Neuronal stem cell (in vitro differentiated cells): ENCODE data around the gene APEH.
A peak's percentile ranks its signal among the peaks of the same experiment; 100 is the strongest.

Experiments used
- DNase-seq: peaks from one replicate; pipeline ENCODE4 v3.0.0-alpha.2; 2013; ENCODE audit warnings: low spot score
- H2AFZ ChIP-seq: one replicate; pipeline ENCODE4 v1.6.1; 2013; ENCODE audit warnings: mild to moderate bottlenecking, low read length, inconsistent platforms
- H2AK5ac ChIP-seq: 2 replicates; pipeline ENCODE4 v1.6.1; 2013; ENCODE audit warnings: low read depth, mild to moderate bottlenecking, inconsistent platforms, low read length, moderate library complexity, mixed read lengths
- H2BK120ac ChIP-seq: 2 replicates; pipeline ENCODE4 v1.6.1; 2013; ENCODE audit warnings: low read depth, mild to moderate bottlenecking, inconsistent platforms, low read length, moderate library complexity, mixed read lengths
- H2BK12ac ChIP-seq: one replicate; pipeline ENCODE4 v1.6.1; 2013; ENCODE audit warnings: low read length, inconsistent platforms
- H2BK15ac ChIP-seq: 2 replicates; pipeline ENCODE4 v1.6.1; 2013; ENCODE audit warnings: mild to moderate bottlenecking, low read length, inconsistent platforms, mixed read lengths
- H2BK5ac ChIP-seq: one replicate; pipeline ENCODE4 v1.6.1; 2013; ENCODE audit warnings: inconsistent platforms, mild to moderate bottlenecking, low read length, moderate library complexity
- H3K14ac ChIP-seq: one replicate; pipeline ENCODE4 v1.6.1; 2013; ENCODE audit warnings: low read length, inconsistent platforms
- H3K18ac ChIP-seq: 2 replicates; pipeline ENCODE4 v1.6.1; 2013; ENCODE audit warnings: low read length, inconsistent platforms
- H3K23ac ChIP-seq: 2 replicates; pipeline ENCODE4 v1.6.1; 2013; ENCODE audit warnings: low read depth, mild to moderate bottlenecking, mixed read lengths, low read length, inconsistent platforms; ENCODE audit not compliant: poor library complexity
- H3K27ac ChIP-seq: replicated peaks from 3 replicates; pipeline ENCODE4 v1.5.1; 2013; ENCODE audit warnings: low read length, inconsistent platforms
- H3K27me3 ChIP-seq, 3 experiments: 2 replicates each; pipeline ENCODE4 v1.6.1; 2013; ENCODE audit warnings: low read length in 3 of 3, mild to moderate bottlenecking in 2 of 3, inconsistent platforms in 1 of 3, low read depth in 1 of 3, mixed read lengths in 1 of 3, moderate library complexity in 1 of 3; ENCODE audit not compliant: control insufficient read depth in 3 of 3, insufficient read depth in 3 of 3
- H3K36me3 ChIP-seq, 2 donors: replicated peaks in 1 of 2; 2 replicates each; pipeline ENCODE4 v1.6.1; 2013; ENCODE audit warnings: low read length in 2 of 2; ENCODE audit not compliant: control insufficient read depth in 2 of 2, insufficient read depth in 2 of 2
- H3K4ac ChIP-seq: 2 replicates; pipeline ENCODE4 v1.6.1; 2013; ENCODE audit warnings: inconsistent platforms, mild to moderate bottlenecking, low read length, moderate library complexity
- H3K4me1 ChIP-seq, 2 donors: 1 replicate in 1 of 2; 2 replicates in 1 of 2; pipeline ENCODE4 v1.6.1; 2013; ENCODE audit warnings: low read length in 2 of 2, low read depth in 1 of 2; ENCODE audit not compliant: control insufficient read depth in 2 of 2, insufficient read depth in 1 of 2
- H3K4me2 ChIP-seq: one replicate; pipeline ENCODE4 v1.6.1; 2013; ENCODE audit warnings: mild to moderate bottlenecking, low read length, inconsistent platforms; ENCODE audit not compliant: insufficient read depth, poor library complexity, severe bottlenecking
- H3K4me3 ChIP-seq, 2 donors: 2 replicates each; pipeline ENCODE4 v1.5.1; 2013; ENCODE audit warnings: low read length in 2 of 2, mild to moderate bottlenecking in 2 of 2, inconsistent platforms in 1 of 2, moderate library complexity in 1 of 2
- H3K79me1 ChIP-seq: one replicate; pipeline ENCODE4 v1.6.1; 2013; ENCODE audit warnings: low read depth, mild to moderate bottlenecking, inconsistent platforms, low read length, moderate library complexity
- H3K9ac ChIP-seq: one replicate; pipeline ENCODE4 v1.6.1; 2013; ENCODE audit warnings: mild to moderate bottlenecking, low read depth, low read length, inconsistent platforms; ENCODE audit not compliant: poor library complexity
- H3K9me3 ChIP-seq, 2 donors: replicated peaks in 1 of 2; 2 replicates each; pipeline versions ENCODE3 to v1.6.1; 2013; ENCODE audit warnings: low read length in 2 of 2, mild to moderate bottlenecking in 2 of 2, inconsistent platforms in 1 of 2, low read depth in 1 of 2, mixed read lengths in 1 of 2, moderate library complexity in 1 of 2; ENCODE audit not compliant: control insufficient read depth in 2 of 2, insufficient read depth in 1 of 2
- H4K8ac ChIP-seq: one replicate; pipeline ENCODE4 v1.6.1; 2013; ENCODE audit warnings: low read depth, mild to moderate bottlenecking, inconsistent platforms, low read length, moderate library complexity
- H4K91ac ChIP-seq: one replicate; pipeline ENCODE4 v1.6.1; 2013; ENCODE audit warnings: low read length, low read depth, mild to moderate bottlenecking, inconsistent platforms; ENCODE audit not compliant: poor library complexity
- WGBS, 2 donors: extraction: QIAGEN DNeasy Blood & Tissue Kit; methylation state at CpG; one replicate each; pipeline ENCODE4 v1.1.7; 2013; ENCODE audit warnings: missing lambda C conversion rate in 2 of 2, mixed read lengths in 1 of 2; ENCODE audit not compliant: insufficient read length in 2 of 2, insufficient replicate concordance in 1 of 2; ENCODE audit errors: extremely low coverage in 2 of 2; 5-methylcytosine and 5-hydroxymethylcytosine counted together

The APEH gene

DNA sequence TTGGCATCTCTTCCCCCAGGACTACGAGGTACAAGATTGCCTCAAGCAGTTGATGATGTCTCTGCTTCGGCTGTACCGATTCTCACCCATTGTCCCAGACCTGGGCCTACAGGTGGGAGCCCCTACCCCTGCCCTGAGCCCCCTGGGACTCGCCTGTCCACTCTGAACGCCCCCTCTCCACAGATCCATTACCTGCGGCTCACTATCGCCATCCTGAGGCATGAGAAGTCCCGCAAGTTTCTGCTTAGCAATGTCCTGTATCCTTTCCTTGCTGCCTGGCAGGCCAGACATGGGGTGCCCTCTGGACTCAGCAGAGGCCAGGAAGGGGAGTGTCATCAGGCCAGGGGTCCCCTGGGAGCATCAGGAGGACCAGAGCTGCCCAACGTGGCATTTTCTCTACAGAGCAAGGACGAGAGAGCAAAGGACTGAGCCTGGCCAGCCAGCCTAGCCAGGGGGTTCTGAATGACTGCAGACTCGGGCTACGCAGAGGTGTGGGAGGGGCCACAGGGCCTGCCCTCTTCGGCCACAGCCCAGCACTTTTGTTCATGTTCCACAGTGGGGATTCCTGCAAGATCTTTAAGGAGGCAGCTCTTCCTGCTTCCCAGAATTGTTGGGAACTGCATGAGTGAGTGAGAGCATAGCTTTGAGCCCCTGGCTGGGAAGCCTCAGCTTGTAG, 26.4 kb downstream of the APEH start:
- Histone ChIP-seq H3K18ac (no peak overlapping the region), H4K91ac (no peak overlapping the region), H3K9me3 (peaks cover 0 to 1% of the 10 kb centered on the region in 2 donors), H2BK15ac (no peak overlapping the region), H3K9ac (no peak overlapping the region), H3K27me3 (no peaks in the 10 kb centered on the region), H2BK5ac (no peak overlapping the region), H3K23ac (no peak overlapping the region), H4K8ac (no peak overlapping the region), H3K27ac (no peak overlapping the region), H3K4me1 (peaks cover 0 to 2% of the 10 kb centered on the region in 2 donors), H3K4ac (no peak overlapping the region), H2BK12ac (no peak overlapping the region), H3K4me2 (no peak overlapping the region), H2AK5ac (no peak overlapping the region), H2AFZ (no peak overlapping the region), H3K4me3 (no peak overlapping the region), H3K36me3 (peaks cover 16 to 42% of the 10 kb centered on the region in 2 donors), H3K14ac (no peak overlapping the region), H2BK120ac (no peak overlapping the region), H3K79me1 (peaks cover 2% of the 10 kb centered on the region)
- no peak for DNase-seq
- WGBS, 2 donors = no CpG with 5 or more reads among the region's 13 CpGs

DNA sequence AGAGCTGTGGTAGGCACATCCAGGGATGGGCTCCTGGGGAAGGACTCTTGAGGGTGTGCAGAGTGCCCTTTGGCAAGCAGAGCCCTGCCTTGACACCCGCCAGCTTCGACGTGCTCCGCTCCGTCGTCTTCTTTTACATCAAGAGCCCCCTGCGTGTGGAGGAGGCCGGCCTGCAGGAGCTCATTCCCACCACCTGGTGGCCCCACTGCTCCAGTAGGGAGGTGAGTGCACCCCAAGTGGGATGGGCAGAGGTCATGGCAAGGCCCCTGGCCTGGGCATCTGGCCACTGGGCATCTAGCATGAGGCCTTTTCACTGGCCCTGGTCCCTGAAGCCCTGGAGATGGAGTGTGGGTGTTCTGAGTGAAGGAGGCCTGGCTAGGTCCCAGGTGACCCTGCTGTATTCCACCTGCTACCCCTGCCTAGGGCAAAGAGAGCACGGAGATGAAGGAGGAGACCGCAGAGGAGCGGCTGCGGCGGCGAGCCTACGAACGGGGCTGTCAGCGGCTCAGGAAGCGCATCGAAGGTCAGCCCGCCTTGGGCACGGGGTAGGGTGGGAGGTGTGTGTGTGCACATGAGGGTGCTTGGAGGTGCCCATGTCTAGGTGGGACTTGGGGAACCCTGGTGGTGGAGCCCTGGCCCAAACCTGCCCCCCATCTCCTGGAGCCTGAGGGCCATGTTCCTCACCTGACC, 27.4 kb downstream of the APEH start:
- Histone ChIP-seq H2BK15ac (no peak overlapping the region), H2BK12ac (no peak overlapping the region), H3K4me1 (peaks cover 0 to 2% of the 10 kb centered on the region in 2 donors), H3K4me2 (no peak overlapping the region), H3K9me3 (peaks cover 0 to 2% of the 10 kb centered on the region in 2 donors), H2AFZ (no peak overlapping the region), H3K27me3 (no peaks in the 10 kb centered on the region), H3K36me3 (peaks cover 17 to 48% of the 10 kb centered on the region in 2 donors), H4K91ac (no peak overlapping the region), H2AK5ac (no peak overlapping the region), H3K4ac (no peak overlapping the region), H3K79me1 (peaks cover 2% of the 10 kb centered on the region), H3K23ac (no peak overlapping the region), H4K8ac (no peak overlapping the region), H3K18ac (peak overlapping the region; percentile 31), H3K14ac (no peak overlapping the region), H2BK5ac (peak overlapping the region; percentile 32), H3K27ac (peak overlapping the region; percentile 14), H2BK120ac (no peak overlapping the region), H3K4me3 (peak overlapping the region in 1 of 2 donors; percentile 61), H3K9ac (no peak overlapping the region)
- no CpG with 5 or more reads among the region's 21 CpGs for WGBS, 2 donors
- no peak for DNase-seq

DNA sequence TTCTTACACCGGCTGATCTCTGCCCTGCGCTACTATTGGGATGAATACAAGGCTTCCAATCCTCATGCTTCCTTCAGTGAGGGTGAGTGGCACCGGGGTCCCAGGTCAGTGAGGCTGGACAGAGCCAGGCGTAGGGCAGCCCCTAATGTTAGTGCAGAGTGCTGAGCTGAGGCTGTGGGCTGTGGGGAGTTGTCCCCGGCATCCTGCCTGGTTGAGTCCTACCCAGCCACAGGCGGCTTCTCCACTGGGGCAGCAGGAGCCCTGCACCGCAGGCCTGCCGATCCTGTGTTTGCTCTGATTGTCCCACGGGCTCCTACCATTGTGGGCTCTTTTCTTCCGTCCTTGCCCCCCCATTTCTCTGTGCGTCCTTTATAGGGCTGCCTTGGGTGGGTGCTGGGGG, 28.5 kb downstream of the APEH start:
- no peak overlapping the region for H3K4me3 ChIP-seq
- H2BK15ac ChIP-seq = no peak overlapping the region
- no peak overlapping the region for H4K91ac ChIP-seq
- no peaks in the 10 kb centered on the region for H3K79me1 ChIP-seq
- no peak overlapping the region for H3K18ac ChIP-seq
- peaks cover 0 to 2% of the 10 kb centered on the region in 2 donors for H3K4me1 ChIP-seq
- no peak overlapping the region for H2BK5ac ChIP-seq
- H3K9me3 ChIP-seq = peaks cover 0 to 2% of the 10 kb centered on the region in 2 donors
- no peak overlapping the region for H2BK120ac ChIP-seq
- no peak overlapping the region for H3K23ac ChIP-seq
- H4K8ac ChIP-seq = peak overlapping the region; percentile 77
- H3K4me2 ChIP-seq = no peak overlapping the region
- peaks cover 17 to 49% of the 10 kb centered on the region in 2 donors for H3K36me3 ChIP-seq
- no peaks in the 10 kb centered on the region for H3K27me3 ChIP-seq
- H2AK5ac ChIP-seq = no peak overlapping the region
- peak overlapping the region; percentile 50 for H3K9ac ChIP-seq
- H2BK12ac ChIP-seq = no peak overlapping the region
- H3K4ac ChIP-seq = no peak overlapping the region
- no peak overlapping the region for H3K14ac ChIP-seq
- no peak overlapping the region for H3K27ac ChIP-seq
- no peak for DNase-seq
- no CpG with 5 or more reads among the region's 11 CpGs for WGBS, 2 donors
- no peak overlapping the region for H2AFZ ChIP-seq

DNA sequence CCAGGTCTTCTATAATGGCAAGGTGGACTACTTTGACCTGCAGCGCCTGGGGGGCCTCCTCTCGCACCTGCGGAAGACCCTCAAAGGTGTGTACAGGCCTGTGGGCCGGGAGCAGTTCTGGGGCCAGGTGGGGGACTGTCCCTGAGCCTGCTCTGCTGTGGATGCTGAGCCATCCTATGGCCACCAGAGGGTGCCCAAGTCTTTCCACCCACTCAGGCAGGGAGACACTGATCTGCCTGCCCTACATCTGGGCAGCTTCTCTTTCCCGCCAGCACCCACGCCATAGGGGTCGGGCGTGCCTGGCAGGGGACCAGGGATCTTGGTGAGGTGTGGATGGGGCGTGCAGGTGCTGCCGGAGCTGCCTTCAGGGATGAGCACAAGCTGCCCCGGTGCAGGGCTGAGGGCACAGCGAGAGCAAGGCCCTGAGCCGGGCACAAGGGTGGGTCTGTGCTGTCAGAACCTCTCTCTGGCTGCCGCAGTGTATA, 29.3 kb downstream of the APEH start:
- Histone ChIP-seq H3K4me3 (no peak overlapping the region), H3K4me1 (peaks cover 0 to 2% of the 10 kb centered on the region in 2 donors), H2BK12ac (no peak overlapping the region), H3K4ac (no peak overlapping the region), H3K23ac (no peak overlapping the region), H2BK5ac (peak overlapping the region; percentile 16), H3K14ac (no peak overlapping the region), H3K4me2 (no peak overlapping the region), H3K36me3 (peaks cover 15 to 43% of the 10 kb centered on the region in 2 donors), H3K27ac (no peak overlapping the region), H2AK5ac (no peak overlapping the region), H4K91ac (no peak overlapping the region), H2AFZ (no peak overlapping the region), H3K9me3 (peaks cover 0 to 2% of the 10 kb centered on the region in 2 donors), H3K27me3 (no peaks in the 10 kb centered on the region), H3K79me1 (no peaks in the 10 kb centered on the region), H3K9ac (peak overlapping the region; percentile 67), H2BK120ac (no peak overlapping the region), H3K18ac (no peak overlapping the region), H4K8ac (no peak overlapping the region), H2BK15ac (no peak overlapping the region)
- peak; percentile 45 for DNase-seq
- no CpG with 5 or more reads among the region's 14 CpGs for WGBS, 2 donors
